IPS-NIHi7 (cell line): Measurements from ENCODE around the gene SORL1.

ENCODE experiments used
- DNase-seq: peaks from one replicate; pipeline ENCODE4 v3.0.0; 2012; ENCODE audit warnings: mixed read lengths; ENCODE audit errors: extremely low spot score

Gene SORL1

GRCh38 chr11:121536126-121536525 lies 84.0 kb downstream of the SORL1 start:
- no peak for DNase-seq

GRCh38 chr11:121538054-121538453 lies 85.9 kb downstream of the SORL1 start:
- DNase-seq, result no peak

GRCh38 chr11:121539000-121539399 lies 86.9 kb downstream of the SORL1 start:
- no peak for DNase-seq

GRCh38 chr11:121540627-121541026 lies 88.5 kb downstream of the SORL1 start:
- no peak for DNase-seq

GRCh38 chr11:121543836-121544380 lies 91.8 kb downstream of the SORL1 start:
- DNase-seq, result no peak

- no peak for DNase-seq
Measured at GRCh38 chr11:121544956-121545355, 92.8 kb downstream of the SORL1 start.

GRCh38 chr11:121547574-121547973 lies 95.5 kb downstream of the SORL1 start:
- DNase-seq, result no peak

GRCh38 chr11:121550247-121551030 lies 98.3 kb downstream of the SORL1 start:
- no peak for DNase-seq

GRCh38 chr11:121551463-121551862 lies 99.3 kb downstream of the SORL1 start:
- DNase-seq, result no peak

- DNase-seq, result no peak
Measured at GRCh38 chr11:121552154-121552553, 100.0 kb downstream of the SORL1 start.

GRCh38 chr11:121552644-121553043 lies 100.5 kb downstream of the SORL1 start:
- DNase-seq, result no peak

GRCh38 chr11:121553389-121553788 lies 101.3 kb downstream of the SORL1 start:
- DNase-seq, result no peak

- DNase-seq, result no peak
Measured at GRCh38 chr11:121553806-121554205, 101.7 kb downstream of the SORL1 start.

GRCh38 chr11:121554552-121554951 lies 102.4 kb downstream of the SORL1 start:
- DNase-seq, result no peak

GRCh38 chr11:121555121-121555520 lies 103.0 kb downstream of the SORL1 start:
- no peak for DNase-seq

- DNase-seq, result no peak
Measured at GRCh38 chr11:121556937-121557336, 104.8 kb downstream of the SORL1 start.

GRCh38 chr11:121557348-121557747 lies 105.2 kb downstream of the SORL1 start:
- no peak for DNase-seq

GRCh38 chr11:121559606-121560200 lies 107.6 kb downstream of the SORL1 start:
- no peak for DNase-seq

- DNase-seq, result no peak
Measured at GRCh38 chr11:121560236-121560635, 108.1 kb downstream of the SORL1 start.

GRCh38 chr11:121561240-121561639 lies 109.1 kb downstream of the SORL1 start:
- no peak for DNase-seq

GRCh38 chr11:121561716-121562115 lies 109.6 kb downstream of the SORL1 start:
- DNase-seq, result no peak

GRCh38 chr11:121563003-121563402 lies 110.9 kb downstream of the SORL1 start:
- no peak for DNase-seq
